GM19043 (cell line): ENCODE results near the gene PGS1.
"Not testable (repeated sequence)": the region's sequence is repeated elsewhere in the genome, so short reads cannot be mapped to it uniquely, and the experiment has no call there.

Experiments
- ATAC-seq: cut with Tn5 transposase; IDR thresholded peaks from one replicate; pipeline ENCODE4 v1.9.1; 2021; ENCODE audit warnings: low read depth; ENCODE audit not compliant: unreplicated experiment

Gene PGS1

GRCh38 chr17:78378225-78379130 lies at the start of gene PGS1:
TSS of gene PGS1 (plus strand) at chr17:78378649. CDS start at chr17:78378666, 17 bp downstream.
- ATAC-seq: no peak

GRCh38 chr17:78329263-78330059 lies 49.0 kb upstream of the PGS1 start:
- ATAC-seq: no peak

- no peak for ATAC-seq
Measured at GRCh38 chr17:78330570-78331224, 47.8 kb upstream of the PGS1 start.

GRCh38 chr17:78331355-78331754 lies 47.1 kb upstream of the PGS1 start:
- ATAC-seq: not testable (repeated sequence)

GRCh38 chr17:78332991-78333390 lies 45.5 kb upstream of the PGS1 start:
- no peak for ATAC-seq

- ATAC-seq: no peak
Measured at GRCh38 chr17:78335209-78335608, 43.2 kb upstream of the PGS1 start.

GRCh38 chr17:78337244-78338109 lies 41.0 kb upstream of the PGS1 start:
- ATAC-seq: no peak

- no peak for ATAC-seq
Measured at GRCh38 chr17:78338486-78339259, 39.8 kb upstream of the PGS1 start.

GRCh38 chr17:78340183-78340955 lies 38.1 kb upstream of the PGS1 start:
- no peak for ATAC-seq

- no peak for ATAC-seq
Measured at GRCh38 chr17:78341559-78342448, 36.6 kb upstream of the PGS1 start.

- ATAC-seq: no peak
Measured at GRCh38 chr17:78342449-78343186, 35.8 kb upstream of the PGS1 start.

- ATAC-seq: no peak
Measured at GRCh38 chr17:78343187-78343542, 35.3 kb upstream of the PGS1 start.

- ATAC-seq: no peak
Measured at GRCh38 chr17:78343543-78344201, 34.8 kb upstream of the PGS1 start.

GRCh38 chr17:78344666-78345065 lies 33.8 kb upstream of the PGS1 start:
- no peak for ATAC-seq

GRCh38 chr17:78345172-78345571 lies 33.3 kb upstream of the PGS1 start:
- ATAC-seq: no peak

- no peak for ATAC-seq
Measured at GRCh38 chr17:78345791-78346494, 32.5 kb upstream of the PGS1 start.
